Measurements from ENCODE around the gene SCP2. TPM values are rescaled to one million over a fixed set of nuclear protein-coding genes. Genes with fewer than 3 reads are reported as not detected.

SCP2 gene
- total RNA-seq, 3 donors from 2014 or later = 97.3 to 144 (median 139) TPM

GRCh38 chr1:53038566-53038965 lies 111.5 kb downstream of the SCP2 start:
- Histone ChIP-seq H3K27me3 (no peaks in the 10 kb centered on the region), H3K27ac (no peak overlapping the region), H3K36me3 (no peaks in the 10 kb centered on the region), H3K4me1 (no peaks in the 10 kb centered on the region), H3K4me3 (no peak overlapping the region), H3K9me3 (no peaks in the 10 kb centered on the region)
- DNase-seq (ENCODE audit: low spot score in 2 of 2) = no peak
- no peak for TF ChIP-seq POLR2AphosphoS5 (IDR thresholded peaks at IDR 0.05)
- TF ChIP-seq CTCF (IDR thresholded peaks at IDR 0.05) = no peak
- TF ChIP-seq POLR2A (IDR thresholded peaks at IDR 0.05) = no peak
- intact Hi-C loops (cut with DNase I; ENCODE audit: low total_unique reads) = no loop called here

- H3K27ac ChIP-seq = no peak overlapping the region
- no peak for TF ChIP-seq POLR2AphosphoS5 (IDR thresholded peaks at IDR 0.05)
- TF ChIP-seq CTCF (IDR thresholded peaks at IDR 0.05) = no peak
- H3K27me3 ChIP-seq = no peaks in the 10 kb centered on the region
- intact Hi-C loops (cut with DNase I; ENCODE audit: low total_unique reads) = no loop called here
- H3K4me3 ChIP-seq = no peak overlapping the region
- no peak for DNase-seq (ENCODE audit: low spot score in 2 of 2)
- no peaks in the 10 kb centered on the region for H3K9me3 ChIP-seq
- no peaks in the 10 kb centered on the region for H3K4me1 ChIP-seq
- no peaks in the 10 kb centered on the region for H3K36me3 ChIP-seq
Measured at GRCh38 chr1:53043271-53043670, 116.2 kb downstream of the SCP2 start.

GRCh38 chr1:53044926-53045325 lies 117.8 kb downstream of the SCP2 start:
- no peak for DNase-seq (ENCODE audit: low spot score in 2 of 2)
- intact Hi-C loops (cut with DNase I; ENCODE audit: low total_unique reads) = no loop called here
- TF ChIP-seq CTCF (IDR thresholded peaks at IDR 0.05) = no peak
- TF ChIP-seq POLR2A (IDR thresholded peaks at IDR 0.05) = no peak
- TF ChIP-seq POLR2AphosphoS5 (IDR thresholded peaks at IDR 0.05) = no peak

GRCh38 chr1:53046930-53047329 lies 119.9 kb downstream of the SCP2 start:
- Histone ChIP-seq H3K4me3 (no peak overlapping the region), H3K4me1 (no peaks in the 10 kb centered on the region), H3K9me3 (no peaks in the 10 kb centered on the region), H3K27me3 (no peaks in the 10 kb centered on the region), H3K36me3 (no peaks in the 10 kb centered on the region), H3K27ac (peak overlapping the region in 1 of 2 donors; percentile 29)
- no peak for DNase-seq (ENCODE audit: low spot score in 2 of 2)
- no peak for TF ChIP-seq POLR2A (IDR thresholded peaks at IDR 0.05)
- no peak for TF ChIP-seq CTCF (IDR thresholded peaks at IDR 0.05)
- TF ChIP-seq POLR2AphosphoS5 (IDR thresholded peaks at IDR 0.05) = no peak
- intact Hi-C loops (cut with DNase I; ENCODE audit: low total_unique reads) = no loop called here

More at GRCh38 chr1:53044926-53045325, 117.8 kb downstream of the SCP2 start:
- no peak overlapping the region for H3K27ac ChIP-seq
- H3K4me1 ChIP-seq = no peaks in the 10 kb centered on the region
- no peaks in the 10 kb centered on the region for H3K9me3 ChIP-seq
- no peak overlapping the region for H3K4me3 ChIP-seq
- H3K27me3 ChIP-seq = no peaks in the 10 kb centered on the region
- H3K36me3 ChIP-seq = no peaks in the 10 kb centered on the region

- TF ChIP-seq POLR2AphosphoS5 (IDR thresholded peaks at IDR 0.05) (no peak), POLR2A (IDR thresholded peaks at IDR 0.05) (no peak), CTCF (IDR thresholded peaks at IDR 0.05) (no peak)
- Histone ChIP-seq H3K27ac (peak overlapping the region in 1 of 2 donors; percentile 57), H3K4me3 (no peak overlapping the region), H3K36me3 (no peaks in the 10 kb centered on the region), H3K9me3 (no peaks in the 10 kb centered on the region), H3K4me1 (no peaks in the 10 kb centered on the region), H3K27me3 (no peaks in the 10 kb centered on the region)
- intact Hi-C loops (cut with DNase I; ENCODE audit: low total_unique reads) = no loop called here
- no peak for DNase-seq (ENCODE audit: low spot score in 2 of 2)
Measured at GRCh38 chr1:53047737-53048736, 121.0 kb downstream of the SCP2 start.
